ENCODE data around the gene MIDN.

DNA sequence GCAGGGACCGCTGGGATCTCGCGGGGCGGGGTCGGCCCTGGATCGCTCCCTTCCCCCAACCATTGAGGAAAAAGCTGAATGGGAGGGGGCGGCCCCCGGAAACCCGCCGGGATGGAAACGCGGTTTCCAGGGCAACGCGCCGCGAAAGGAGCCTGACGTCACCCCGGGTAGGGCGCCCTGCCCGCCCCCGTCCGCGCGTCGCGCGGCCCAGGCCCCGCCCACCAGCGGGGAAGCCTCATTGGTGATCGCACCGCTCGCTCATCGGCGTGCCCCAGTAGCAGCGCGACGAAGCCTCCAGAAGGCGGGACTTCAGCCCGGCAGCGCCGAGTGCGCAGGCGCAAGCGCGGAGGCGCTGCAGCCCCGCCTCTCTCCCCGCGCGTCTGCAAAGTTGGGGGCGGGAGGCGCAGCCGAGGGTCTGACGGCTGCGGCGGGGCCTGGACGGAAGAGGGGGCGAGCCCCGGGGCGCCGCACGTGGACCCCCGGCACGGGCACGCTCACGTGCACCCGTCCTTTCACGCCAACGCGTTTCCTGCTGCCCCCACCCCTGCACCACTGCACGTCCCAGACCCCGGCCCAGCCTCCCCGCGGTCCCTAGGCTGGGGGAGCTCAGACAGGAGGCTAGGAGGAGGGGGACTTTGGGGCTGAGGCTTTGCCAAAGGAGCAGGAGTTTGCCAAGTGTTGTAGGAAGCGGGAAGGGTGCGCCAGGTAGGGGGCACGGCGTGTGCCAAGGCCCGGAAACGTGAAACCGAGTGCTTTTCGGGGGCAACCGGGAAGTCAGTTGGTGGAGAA lies 12.6 kb downstream of the MIDN start:
- TF ChIP-seq CTCF (IDR thresholded peaks at IDR 0.05 in 4 of 5, conservative IDR thresholded peaks at IDR 0.05 in 1 of 5) (no peak), POLR2A (IDR thresholded peaks at IDR 0.05) (peak; percentile 40 to 52)
